HepG2 (cell line): ENCODE measurements around the gene PPP6R2. TPM values are rescaled to one million over a fixed set of nuclear protein-coding genes. Genes with fewer than 3 reads are reported as not detected.

Source experiments
- ATAC-seq: fragments of 200-7000 bp; cut with Tn5 transposase; 3 replicates; pipeline ENCODE4 v1.9.1; 2020; ENCODE audit warnings: mild to moderate bottlenecking, moderate library complexity
- BruUV-seq: library from RNA; stranded (reverse); fragments of 400-500 nt; replicated peaks from 2 replicates; lab custom pipeline; 2021; lab: Mats Ljungman, UMichigan
- CTCF ChIA-PET: fragments of 300-600 bp; formaldehyde crosslinking; extraction: SDS; loops from one replicate; lab custom pipeline; 2021; ENCODE audit warnings: low total read pairs, inconsistent platforms, low intra/inter-chr PET ratio; lab: Yijun Ruan, JAX
- POLR2A ChIA-PET: fragments of 350-600 bp; sonication (Branson Sonifier 250); formaldehyde crosslinking; loops from one replicate; lab custom pipeline; 2020; ENCODE audit warnings: antibody characterized with exemption, inconsistent platforms; lab: Yijun Ruan, JAX
- DNase-seq: peaks from one replicate; pipeline ENCODE4 v3.0.0-alpha.2; 2015; ENCODE audit warnings: low spot score
- FAIRE-seq: peaks from 3 replicates; lab custom pipeline; 2011; peaks lifted over from hg19 to GRCh38; lab: Jason Lieb, UNC
- H2AFZ ChIP-seq: one replicate; pipeline ENCODE4 v1.6.1; 2011; ENCODE audit warnings: low read length, inconsistent platforms
- H3K27ac ChIP-seq: fragments of 300-600 bp; 3 replicates; pipeline ENCODE4 v1.8.0; 2011; ENCODE audit warnings: mixed run types, mild to moderate bottlenecking, mixed read lengths, low read length, inconsistent platforms; ENCODE audit not compliant: insufficient read depth; ENCODE audit errors: extremely low read length
- H3K27me3 ChIP-seq, 2 experiments: fragments of 200-600 bp in 1 of 2; 2 replicates in 1 of 2; 3 replicates in 1 of 2; pipeline versions ENCODE4 v1.6.0 to v1.8.0; 2011; ENCODE audit warnings: low read length in 2 of 2, mild to moderate bottlenecking in 2 of 2, moderate library complexity in 2 of 2, inconsistent platforms in 1 of 2; ENCODE audit not compliant: insufficient read depth in 2 of 2, control insufficient read depth in 1 of 2
- H3K36me3 ChIP-seq, 2 experiments: fragments of 200-600 bp in 1 of 2; replicated peaks in 1 of 2; 2 replicates in 1 of 2; 3 replicates in 1 of 2; pipeline versions ENCODE4 v1.5.1 to v1.8.0; 2011; ENCODE audit warnings: low read length in 2 of 2, inconsistent platforms in 1 of 2; ENCODE audit not compliant: insufficient read depth in 2 of 2, control insufficient read depth in 1 of 2
- H3K4me1 ChIP-seq: 2 replicates; pipeline ENCODE4 v1.5.1; 2012; ENCODE audit warnings: low read length, inconsistent platforms; ENCODE audit not compliant: insufficient read depth
- H3K4me2 ChIP-seq: 2 replicates; pipeline ENCODE4 v1.6.0; 2011; ENCODE audit warnings: low read depth, low read length, inconsistent platforms
- H3K4me3 ChIP-seq, 3 experiments: fragments of 200-600 bp in 1 of 3; sonication (generic), shearing (Covaris generic) in 1 of 3; replicated peaks in 1 of 3; 2 replicates each; pipeline ENCODE4 v1.5.1; 2011 to 2016; ENCODE audit warnings: low read length in 3 of 3, inconsistent platforms in 2 of 3, low read depth in 2 of 3, mild to moderate bottlenecking in 2 of 3, control low read depth in 1 of 3, mixed read lengths in 1 of 3; ENCODE audit not compliant: insufficient read depth in 1 of 3
- H3K79me2 ChIP-seq: one replicate; pipeline ENCODE4 v1.6.1; 2011; ENCODE audit warnings: low read length, inconsistent platforms; ENCODE audit not compliant: insufficient read depth
- H3K9ac ChIP-seq: 2 replicates; pipeline ENCODE4 v1.6.0; 2011; ENCODE audit warnings: mild to moderate bottlenecking, low read depth, low read length, inconsistent platforms; ENCODE audit not compliant: insufficient read depth
- H3K9me3 ChIP-seq: 2 replicates; pipeline ENCODE4 v1.5.1; 2012; ENCODE audit warnings: mild to moderate bottlenecking, low read length
- H4K20me1 ChIP-seq: 2 replicates; pipeline ENCODE4 v1.6.0; 2011; ENCODE audit warnings: inconsistent platforms, mild to moderate bottlenecking, low read length, moderate library complexity; ENCODE audit not compliant: insufficient read depth
- AGO2 ChIP-seq: fragments of 200-400 bp; formaldehyde crosslinking; optimal IDR thresholded peaks from 2 replicates; pipeline ENCODE3; 2017; ENCODE audit warnings: mild to moderate bottlenecking, low read depth, low read length, moderate library complexity
- KDM1A ChIP-seq: IDR thresholded peaks from 2 replicates; pipeline ENCODE4 v1.6.1; 2016; ENCODE audit warnings: missing compliant biosample characterization
- KDM5B ChIP-seq: sonication (generic); formaldehyde crosslinking; IDR thresholded peaks from 2 replicates; pipeline ENCODE4 v1.4.0; 2020; ENCODE audit warnings: missing genetic modification reagents, mild to moderate bottlenecking, borderline replicate concordance
- POLR2A ChIP-seq, 2 experiments: IDR thresholded peaks; 2 replicates each; pipeline ENCODE4 v1.6.1; 2011; ENCODE audit warnings: low read depth in 2 of 2, low read length in 2 of 2, mild to moderate bottlenecking in 1 of 2, moderate library complexity in 1 of 2; ENCODE audit not compliant: insufficient read depth in 1 of 2
- RBFOX2 ChIP-seq: fragments of 200-400 bp; formaldehyde crosslinking; IDR thresholded peaks from 2 replicates; pipeline ENCODE4 v1.6.1; 2017; ENCODE audit warnings: low read depth, mild to moderate bottlenecking, low read length
- SP140L ChIP-seq: sonication (generic); formaldehyde crosslinking; IDR thresholded peaks from 2 replicates; pipeline ENCODE4 v1.4.0; 2020; ENCODE audit warnings: missing genetic modification reagents, borderline replicate concordance
- WGBS: methylation state at CpG from one replicate; pipeline ENCODE4 v1.1.6; 2017; ENCODE audit warnings: low lambda C conversion rate; 5-methylcytosine and 5-hydroxymethylcytosine counted together
- in situ Hi-C: cut with HindIII; loops from 2 replicates; pipeline ENCODE4 v1.10.0; 2017; ENCODE audit warnings: low pct_unique_long_range_greater_than_20kb; ENCODE audit not compliant: extremely low pct_ligation_motif_present
- intact Hi-C: fragments of 100-400 bp; cut with micrococcal nuclease; formaldehyde crosslinking; loops from one replicate; pipeline ENCODE4 v1.10.0; 2022; ENCODE audit not compliant: unreplicated experiment
- polyA plus RNA-seq, 8 experiments: library from polyadenylated mRNA; depleted of rRNA in 3 of 8; stranded (reverse) in 7 of 8; unstranded in 1 of 8; fragments of >200 nt; fragmentation: Illumina TruSeq in 4 of 8; extraction: Trizol in 4 of 8; gene quantifications; 2 replicates each; pipeline versions ENCODE4 v1.2.1 to v1.2.3, GENCODE V29; 2011 to 2016; ENCODE audit warnings: low read depth in 4 of 8, missing spikeins in 1 of 8, mixed read lengths in 1 of 8; ENCODE audit not compliant: insufficient read depth in 1 of 8
- total RNA-seq, 5 experiments: library from RNA; depleted of rRNA; stranded (reverse); fragments of >200 nt; fragmentation: Illumina TruSeq; extraction: Trizol; gene quantifications; 2 replicates each; pipeline ENCODE4 v1.2.3, GENCODE V29; 2016; ENCODE audit warnings: low read depth in 1 of 5
- TF ChIP-seq, protein P1 (sequence below): fragments of 450-650 bp; IDR thresholded peaks from 2 replicates; pipeline ENCODE4 v1.6.1; 2016

The PPP6R2 gene
- total and polyA plus RNA-seq, 2 of the 13 experiments (the other 11 are each of a cell fraction or from before 2014, with no cell fraction given) = 55.0 to 102 TPM

- H3K27me3 ChIP-seq = no peaks in the 10 kb centered on the region
- in situ Hi-C loops (no loop called here), intact Hi-C loops (no loop called here)
- no peak overlapping the region for H3K4me3 ChIP-seq
- no peaks in the 10 kb centered on the region; the same call in 1 of the 2 replicates for H3K4me1 ChIP-seq
- ATAC-seq (no peak), FAIRE-seq (no peak), DNase-seq (no peak)
- 92% methylated on average over 7 of the region's 10 CpGs for WGBS
- no peaks in the 10 kb centered on the region for H3K79me2 ChIP-seq
- ChIA-PET POLR2A (no interaction called here), CTCF (no interaction called here)
- H3K36me3 ChIP-seq = peaks cover 49 to 64% of the 10 kb centered on the region in 2 experiments; a peak in 4 of 5 replicates
- H3K9me3 ChIP-seq = no peaks in the 10 kb centered on the region
- H4K20me1 ChIP-seq = peaks cover 4% of the 10 kb centered on the region; the same call in 1 of the 2 replicates
- H3K4me2 ChIP-seq = no peak overlapping the region
- no peak overlapping the region for H2AFZ ChIP-seq
- no peak for TF ChIP-seq SP140L
- 0 out of 2 replicates have a peak, but pooled peaks have one; percentile 33 for TF ChIP-seq KDM5B
- no peak overlapping the region for H3K27ac ChIP-seq
- no peak overlapping the region for H3K9ac ChIP-seq
- no TSS peak for BruUV-seq
Measured at GRCh38 chr22:50439871-50440331, 96.8 kb downstream of the PPP6R2 start.

DNA sequence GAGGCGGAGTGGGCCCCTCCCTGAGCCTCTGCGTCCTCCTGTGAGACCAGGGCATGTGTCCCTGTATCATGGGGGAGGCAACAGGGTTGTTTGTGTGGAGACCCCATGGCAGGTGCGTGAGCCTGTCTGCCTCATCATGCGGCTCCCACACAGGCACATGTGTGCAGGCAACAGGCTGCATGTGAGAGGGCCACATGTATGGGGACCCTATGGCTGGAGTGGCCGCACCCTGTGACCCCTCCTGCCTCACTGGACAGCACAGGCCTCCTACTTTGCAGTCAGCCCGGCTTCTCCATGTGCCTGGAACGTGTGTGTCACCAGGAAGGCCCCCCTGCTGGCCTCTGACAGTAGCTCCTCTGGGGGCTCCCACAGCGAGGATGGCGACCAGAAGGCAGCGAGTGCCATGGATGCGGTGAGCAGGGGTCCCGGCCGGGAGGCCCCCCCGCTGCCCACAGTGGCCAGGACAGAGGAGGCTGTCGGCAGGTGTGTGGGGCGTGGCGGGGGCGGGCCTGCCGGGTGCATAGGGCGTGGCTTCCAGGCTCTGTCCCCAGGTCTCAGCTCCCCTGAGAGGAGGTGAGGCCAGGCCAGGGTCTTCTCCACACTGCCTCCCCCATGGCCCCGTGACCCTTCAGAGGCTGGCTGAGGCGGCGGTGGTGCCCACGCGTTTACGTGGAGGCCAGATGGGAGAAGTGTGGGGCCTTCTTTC is 97.6 kb downstream of the PPP6R2 start:
- no peak for TF ChIP-seq KDM1A (CRISPR knock-in tag)
- TF ChIP-seq POLR2A (IDR thresholded peaks at IDR 0.05; ENCODE audit: insufficient read depth in 1 of 2, low read depth in 2 of 2, low read length in 2 of 2) = 0 out of 4 replicates have a peak, but pooled peaks of 1 of the 2 experiments have one; percentile 25
- TF ChIP-seq, protein P1, sequence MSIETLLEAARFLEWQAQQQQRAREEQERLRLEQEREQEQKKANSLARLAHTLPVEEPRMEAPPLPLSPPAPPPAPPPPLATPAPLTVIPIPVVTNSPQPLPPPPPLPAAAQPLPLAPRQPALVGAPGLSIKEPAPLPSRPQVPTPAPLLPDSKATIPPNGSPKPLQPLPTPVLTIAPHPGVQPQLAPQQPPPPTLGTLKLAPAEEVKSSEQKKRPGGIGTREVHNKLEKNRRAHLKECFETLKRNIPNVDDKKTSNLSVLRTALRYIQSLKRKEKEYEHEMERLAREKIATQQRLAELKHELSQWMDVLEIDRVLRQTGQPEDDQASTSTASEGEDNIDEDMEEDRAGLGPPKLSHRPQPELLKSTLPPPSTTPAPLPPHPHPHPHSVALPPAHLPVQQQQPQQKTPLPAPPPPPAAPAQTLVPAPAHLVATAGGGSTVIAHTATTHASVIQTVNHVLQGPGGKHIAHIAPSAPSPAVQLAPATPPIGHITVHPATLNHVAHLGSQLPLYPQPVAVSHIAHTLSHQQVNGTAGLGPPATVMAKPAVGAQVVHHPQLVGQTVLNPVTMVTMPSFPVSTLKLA = 0 out of 2 replicates have a peak, but pooled peaks have one; percentile 13
- TF ChIP-seq RBFOX2 = 0 out of 2 replicates have a peak, but pooled peaks have one; percentile 31
- peak; percentile 72 for TF ChIP-seq AGO2
- H3K9me3 ChIP-seq = no peaks in the 10 kb centered on the region
- H3K4me3 ChIP-seq = no peak overlapping the region
- DNase-seq (no peak), ATAC-seq (no peak), FAIRE-seq (no peak)
- intact Hi-C loops = no loop called here
- H3K9ac ChIP-seq = no peak overlapping the region
- in situ Hi-C loops = no loop called here
- no peaks in the 10 kb centered on the region for H3K27me3 ChIP-seq
- peaks cover 4% of the 10 kb centered on the region; the same call in 1 of the 2 replicates for H4K20me1 ChIP-seq
- 97% methylated on average over 22 of the region's 26 CpGs for WGBS
- POLR2A ChIA-PET = no interaction called here
- H3K4me1 ChIP-seq = no peaks in the 10 kb centered on the region; the same call in 1 of the 2 replicates
- H3K27ac ChIP-seq = no peak overlapping the region
- CTCF ChIA-PET = no interaction called here
- H3K79me2 ChIP-seq = no peaks in the 10 kb centered on the region
- H3K36me3 ChIP-seq = peaks cover 47 to 60% of the 10 kb centered on the region in 2 experiments; a peak in 4 of 5 replicates
- H3K4me2 ChIP-seq = no peak overlapping the region
- H2AFZ ChIP-seq = no peak overlapping the region
- BruUV-seq = no TSS peak
